Measurements from ENCODE around the gene TFDP2. TPM values are rescaled to one million over a fixed set of nuclear protein-coding genes. Genes with fewer than 3 reads are reported as not detected.

TFDP2 gene
- total and polyA plus RNA-seq, 7 donors: 5.5 to 46.9 (median 29.7) TPM

- peaks cover 0 to 5% of the 10 kb centered on the region in 2 donors for H3K36me3 ChIP-seq (ENCODE audit: insufficient read depth in 1 of 2, low read depth in 1 of 2)
- whole genome bisulfite sequencing, 3 donors: 96 to 100% (median 99%) methylated on average over 1 of the region's 1 CpG
- ATAC-seq (no peak), DNase-seq (no peak)
- intact Hi-C loops (cut with DNase I): no loop called here
- H3K9me3 ChIP-seq: no peaks in the 10 kb centered on the region
- no peak overlapping the region for H3K4me3 ChIP-seq
- H3K4me1 ChIP-seq: no peaks in the 10 kb centered on the region
- no peak overlapping the region for H3K27ac ChIP-seq
- H3K27me3 ChIP-seq (ENCODE audit: insufficient read depth in 3 of 3, low read length in 2 of 3): no peaks in the 10 kb centered on the region
- no peak for TF ChIP-seq CTCF (IDR thresholded peaks at IDR 0.05)
Observed at GRCh38 chr3:141898908-141899307, 250.4 kb downstream of the TFDP2 start.

GRCh38 chr3:141895731-141896130, 253.6 kb downstream of the TFDP2 start:
- DNase-seq (no peak), ATAC-seq (no peak)
- WGBS, 3 donors: 92 to 96% (median 95%) methylated on average over 3 of the region's 3 CpGs
- no peak overlapping the region for H3K4me3 ChIP-seq
- H3K9me3 ChIP-seq: no peaks in the 10 kb centered on the region
- H3K4me1 ChIP-seq: no peaks in the 10 kb centered on the region
- no peak overlapping the region for H3K27ac ChIP-seq
- no peaks in the 10 kb centered on the region for H3K36me3 ChIP-seq (ENCODE audit: insufficient read depth in 1 of 2, low read depth in 1 of 2)
- intact Hi-C loops (cut with DNase I): no loop called here
- H3K27me3 ChIP-seq (ENCODE audit: insufficient read depth in 3 of 3, low read length in 2 of 3): no peaks in the 10 kb centered on the region
- TF ChIP-seq CTCF (IDR thresholded peaks at IDR 0.05): no peak

- 83 to 90% (median 85%) methylated on average over 5 of the region's 5 CpGs for WGBS, 3 donors
- Histone ChIP-seq H3K9me3 (no peaks in the 10 kb centered on the region), H3K27me3 (ENCODE audit: insufficient read depth in 3 of 3, low read length in 2 of 3) (no peaks in the 10 kb centered on the region), H3K27ac (no peak overlapping the region), H3K36me3 (ENCODE audit: insufficient read depth in 1 of 2, low read depth in 1 of 2) (no peaks in the 10 kb centered on the region), H3K4me3 (no peak overlapping the region), H3K4me1 (no peaks in the 10 kb centered on the region)
- DNase-seq: no peak
- intact Hi-C loops (cut with DNase I): no loop called here
- TF ChIP-seq CTCF (IDR thresholded peaks at IDR 0.05): no peak
- peak in 1 of 4 donors; percentile 37 for ATAC-seq
Observed at GRCh38 chr3:141894524-141895176, 254.7 kb downstream of the TFDP2 start.

Other genes with a start within 250 kb of the TFDP2 start
- 1 to 10 TPM; 4.5 to 7.0 (median 6.4) TPM for gene GK5, start 76.0 kb upstream of the TFDP2 start, total RNA-seq
- gene GK5, start 76.0 kb upstream of the TFDP2 start, polyA plus RNA-seq: 1 to 10 TPM; 2.5 to 6.8 (median 4.3) TPM

All from psoas muscle (tissue), 8 donors.